IgD-negative memory B cell (primary cell): ENCODE measurements around the gene DNAH1. TPM values are rescaled to one million over a fixed set of nuclear protein-coding genes. Genes with fewer than 3 reads are reported as not detected.
A peak's percentile ranks its signal among the peaks of the same experiment; 100 is the strongest.

Experiments
- H3K27ac Mint-ChIP-seq, 3 donors: one replicate each; pipeline ENCODE4 v1.8.0; 2020 to 2022; ENCODE audit warnings: mild to moderate bottlenecking in 3 of 3, mixed read lengths in 3 of 3, moderate library complexity in 1 of 3
- H3K27me3 Mint-ChIP-seq: one replicate; pipeline ENCODE4 v1.8.0; 2021; ENCODE audit warnings: mixed read lengths
- H3K36me3 Mint-ChIP-seq: one replicate; pipeline ENCODE4 v1.8.0; 2020; ENCODE audit warnings: mild to moderate bottlenecking, mixed read lengths
- H3K4me1 Mint-ChIP-seq, 3 donors: one replicate each; pipeline ENCODE4 v1.8.0; 2020 to 2022; ENCODE audit warnings: mixed read lengths in 3 of 3, mild to moderate bottlenecking in 1 of 3
- H3K4me3 Mint-ChIP-seq, 4 donors: one replicate each; pipeline ENCODE4 v1.8.0; 2020 to 2022; ENCODE audit warnings: mild to moderate bottlenecking in 4 of 4, mixed read lengths in 4 of 4, moderate library complexity in 3 of 4
- H3K9me3 Mint-ChIP-seq, 3 donors: one replicate each; pipeline ENCODE4 v1.8.0; 2020 to 2021; ENCODE audit warnings: mixed read lengths in 3 of 3, mild to moderate bottlenecking in 1 of 3
- polyA plus RNA-seq: library from polyadenylated mRNA; unstranded; fragments of 300-500 nt; fragmentation: Illumina TruSeq; gene quantifications from one replicate; pipeline ENCODE4 v1.2.3, GENCODE V29; 2021

DNAH1 gene
- polyA plus RNA-seq, 1 donor from 2014 or later = 1.1 TPM

DNA sequence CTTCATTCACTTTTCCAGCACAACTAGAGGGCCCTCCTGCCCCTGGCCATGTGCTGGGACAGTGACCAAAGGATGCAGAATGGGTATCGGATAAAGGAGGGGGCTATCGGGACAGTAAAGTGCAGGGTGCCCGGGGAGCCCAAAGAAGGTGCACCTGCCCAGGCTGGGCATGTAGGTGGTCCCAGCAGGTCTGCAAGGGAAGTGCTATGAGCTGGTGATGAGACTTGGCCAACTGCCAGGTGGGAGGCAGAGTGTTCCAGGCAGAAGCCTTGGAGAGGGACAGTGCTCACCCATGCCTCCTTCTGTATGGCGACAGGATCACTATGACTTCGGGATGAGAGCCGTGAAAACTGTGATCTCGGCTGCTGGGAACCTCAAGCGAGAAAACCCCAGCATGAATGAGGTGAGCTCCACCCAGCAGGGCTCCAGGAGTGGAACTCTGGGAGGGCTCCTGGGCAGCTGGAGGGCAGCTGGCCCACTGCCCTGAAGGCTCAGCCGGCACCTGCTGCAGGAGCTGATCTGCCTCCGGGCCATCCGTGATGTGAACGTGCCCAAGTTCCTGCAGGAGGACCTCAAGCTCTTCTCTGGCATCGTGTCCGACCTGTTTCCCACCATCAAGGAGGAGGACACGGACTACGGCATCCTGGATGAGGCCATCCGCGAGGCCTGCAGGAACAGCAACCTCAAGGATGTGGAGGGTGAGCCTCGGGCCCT lies 48.4 kb downstream of the DNAH1 start:
- Mint-ChIP-seq H3K36me3 (peaks cover 9% of the 10 kb centered on the region), H3K9me3 (no peaks in the 10 kb centered on the region), H3K4me3 (no peak overlapping the region), H3K27ac (peak overlapping the region in 2 of 3 donors; percentile 62 to 81), H3K27me3 (no peaks in the 10 kb centered on the region), H3K4me1 (no peaks in the 10 kb centered on the region)

- Mint-ChIP-seq H3K27ac (no peak overlapping the region), H3K4me1 (no peaks in the 10 kb centered on the region), H3K27me3 (no peaks in the 10 kb centered on the region), H3K9me3 (no peaks in the 10 kb centered on the region), H3K36me3 (peaks cover 7% of the 10 kb centered on the region), H3K4me3 (no peak overlapping the region)
These were observed 50.4 kb downstream of the DNAH1 start for GRCh38 chr3:52366527-52366926.

DNA sequence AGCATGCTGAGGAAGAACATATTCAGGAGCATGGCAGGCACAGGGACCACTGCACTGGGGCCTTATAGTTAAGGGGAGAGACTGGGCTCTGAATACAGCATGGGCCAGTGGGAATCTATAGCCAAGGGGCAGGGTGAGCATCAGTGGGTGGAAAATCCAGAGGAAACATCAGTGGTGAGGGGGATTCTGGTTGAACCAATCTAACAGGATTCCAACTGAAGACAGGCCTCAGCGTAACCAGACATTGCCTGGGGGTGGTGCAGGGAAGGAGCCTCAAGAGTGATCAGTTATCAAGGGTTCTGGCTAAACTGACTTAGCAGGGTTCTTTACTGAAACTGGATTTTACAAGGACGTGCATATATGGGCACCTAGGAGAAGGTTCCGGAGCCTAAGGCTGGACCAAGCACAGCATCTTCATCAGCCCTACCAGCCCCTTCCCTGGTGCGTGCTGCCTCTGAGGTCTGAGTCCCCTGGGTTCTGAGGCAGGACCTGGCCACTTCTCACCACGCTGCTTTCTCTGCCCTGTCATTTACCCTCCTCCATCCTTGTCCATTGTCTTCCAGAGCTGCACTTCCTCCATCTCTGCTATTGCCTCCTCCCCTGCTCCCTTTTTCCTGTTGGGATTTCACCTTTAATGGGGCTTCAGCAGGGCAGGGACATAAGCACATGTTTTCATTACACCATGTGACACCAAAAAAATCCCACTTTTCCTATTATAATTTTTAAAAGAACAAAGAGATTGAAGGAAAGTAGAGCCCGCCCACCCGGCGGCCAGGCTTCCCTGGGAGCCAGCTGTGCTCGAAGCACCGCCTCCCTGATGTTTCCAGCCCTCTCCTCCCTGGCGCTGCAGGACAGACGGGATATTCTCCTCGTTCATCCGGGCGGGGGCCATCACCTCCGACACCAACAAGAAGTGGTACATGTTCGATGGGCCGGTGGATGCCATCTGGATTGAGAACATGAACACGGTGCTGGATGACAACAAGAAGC lies 52.1 kb downstream of the DNAH1 start:
- Mint-ChIP-seq H3K27me3 (no peaks in the 10 kb centered on the region), H3K4me3 (peak overlapping the region in 1 of 4 donors; percentile 62), H3K27ac (no peak overlapping the region), H3K9me3 (no peaks in the 10 kb centered on the region), H3K36me3 (peaks cover 9% of the 10 kb centered on the region), H3K4me1 (peaks cover 3 to 9% (median 6%) of the 10 kb centered on the region in 3 donors)

- Mint-ChIP-seq H3K4me3 (no peak overlapping the region), H3K27ac (no peak overlapping the region), H3K36me3 (peaks cover 11% of the 10 kb centered on the region), H3K9me3 (no peaks in the 10 kb centered on the region), H3K27me3 (no peaks in the 10 kb centered on the region), H3K4me1 (peaks cover 10 to 22% (median 12%) of the 10 kb centered on the region in 3 donors)
These were observed 54.4 kb downstream of the DNAH1 start for GRCh38 chr3:52370531-52370930.

- Mint-ChIP-seq H3K27me3 (no peaks in the 10 kb centered on the region), H3K36me3 (peaks cover 11% of the 10 kb centered on the region), H3K27ac (peak overlapping the region in 2 of 3 donors; percentile 52 to 70), H3K4me1 (peaks cover 10 to 22% (median 12%) of the 10 kb centered on the region in 3 donors), H3K9me3 (no peaks in the 10 kb centered on the region), H3K4me3 (peak overlapping the region; percentile 20 to 81 (median 64))
These were observed 56.8 kb downstream of the DNAH1 start for GRCh38 chr3:52372822-52373504.

DNA sequence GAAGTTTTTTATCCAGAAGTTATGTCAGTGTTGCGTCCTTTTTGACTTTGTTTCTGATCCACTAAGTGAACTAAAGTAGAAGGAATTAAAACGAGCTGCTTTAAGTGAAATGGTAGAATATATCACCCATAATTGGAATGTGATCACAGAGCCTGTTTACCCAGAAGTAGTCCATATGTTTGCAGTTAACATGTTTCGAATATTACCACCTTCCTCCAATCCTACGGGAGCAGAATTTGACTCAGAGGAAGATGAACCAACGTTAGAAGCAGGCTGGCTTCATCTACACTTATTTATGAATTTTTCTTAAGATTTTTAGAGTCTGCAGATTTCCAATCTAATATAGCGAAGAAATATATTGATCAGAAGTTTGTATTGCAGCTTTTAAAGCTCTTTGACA lies 57.6 kb downstream of the DNAH1 start:
- Mint-ChIP-seq H3K27me3 (no peaks in the 10 kb centered on the region), H3K27ac (peak overlapping the region in 2 of 3 donors; percentile 52 to 70), H3K4me1 (peaks cover 10 to 22% (median 12%) of the 10 kb centered on the region in 3 donors), H3K36me3 (peaks cover 11% of the 10 kb centered on the region), H3K9me3 (no peaks in the 10 kb centered on the region), H3K4me3 (peak overlapping the region in 3 of 4 donors; percentile 20 to 81 (median 61))

- peaks cover 10 to 22% (median 12%) of the 10 kb centered on the region in 3 donors for H3K4me1 Mint-ChIP-seq
- H3K36me3 Mint-ChIP-seq = peaks cover 11% of the 10 kb centered on the region
- H3K27ac Mint-ChIP-seq = no peak overlapping the region
- no peaks in the 10 kb centered on the region for H3K27me3 Mint-ChIP-seq
- H3K9me3 Mint-ChIP-seq = no peaks in the 10 kb centered on the region
- H3K4me3 Mint-ChIP-seq = peak overlapping the region in 1 of 4 donors; percentile 13
These were observed 58.1 kb downstream of the DNAH1 start for GRCh38 chr3:52374173-52374572.

- peaks cover 5% of the 10 kb centered on the region for H3K36me3 Mint-ChIP-seq
- no peak overlapping the region for H3K4me3 Mint-ChIP-seq
- H3K9me3 Mint-ChIP-seq = no peaks in the 10 kb centered on the region
- no peaks in the 10 kb centered on the region for H3K27me3 Mint-ChIP-seq
- peaks cover 0 to 1% (median under 1%) of the 10 kb centered on the region in 3 donors for H3K4me1 Mint-ChIP-seq
- H3K27ac Mint-ChIP-seq = peak overlapping the region in 1 of 3 donors; percentile 86
These were observed 63.5 kb downstream of the DNAH1 start for GRCh38 chr3:52379610-52380009.

- Mint-ChIP-seq H3K4me3 (no peak overlapping the region), H3K36me3 (peaks cover 5% of the 10 kb centered on the region), H3K27me3 (no peaks in the 10 kb centered on the region), H3K4me1 (peaks cover 0 to 1% (median under 1%) of the 10 kb centered on the region in 3 donors), H3K27ac (peak overlapping the region in 1 of 3 donors; percentile 86), H3K9me3 (no peaks in the 10 kb centered on the region)
These were observed 63.9 kb downstream of the DNAH1 start for GRCh38 chr3:52380023-52380422.

DNA sequence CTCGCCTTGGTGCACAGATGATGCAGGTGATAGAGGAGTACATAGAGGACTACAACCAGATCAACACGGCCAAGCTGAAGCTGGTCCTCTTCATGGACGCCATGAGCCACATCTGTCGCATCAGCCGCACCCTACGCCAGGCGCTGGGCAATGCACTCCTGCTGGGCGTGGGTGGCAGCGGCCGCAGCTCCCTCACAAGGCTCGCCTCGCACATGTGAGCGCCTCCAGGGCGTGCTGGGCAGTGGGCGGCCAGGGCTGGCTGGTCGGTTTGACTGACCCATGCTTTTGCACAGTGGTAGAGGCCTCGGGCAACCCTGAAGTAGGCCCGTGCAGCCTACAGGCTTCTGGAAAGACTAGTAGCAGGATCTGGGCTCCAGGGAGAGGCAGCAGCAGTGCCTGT lies 65.5 kb downstream of the DNAH1 start:
- no peak overlapping the region for H3K4me3 Mint-ChIP-seq
- peaks cover 0 to 2% (median 1%) of the 10 kb centered on the region in 3 donors for H3K4me1 Mint-ChIP-seq
- H3K27me3 Mint-ChIP-seq = no peaks in the 10 kb centered on the region
- peaks cover 2% of the 10 kb centered on the region for H3K36me3 Mint-ChIP-seq
- H3K9me3 Mint-ChIP-seq = no peaks in the 10 kb centered on the region
- no peak overlapping the region for H3K27ac Mint-ChIP-seq

DNA sequence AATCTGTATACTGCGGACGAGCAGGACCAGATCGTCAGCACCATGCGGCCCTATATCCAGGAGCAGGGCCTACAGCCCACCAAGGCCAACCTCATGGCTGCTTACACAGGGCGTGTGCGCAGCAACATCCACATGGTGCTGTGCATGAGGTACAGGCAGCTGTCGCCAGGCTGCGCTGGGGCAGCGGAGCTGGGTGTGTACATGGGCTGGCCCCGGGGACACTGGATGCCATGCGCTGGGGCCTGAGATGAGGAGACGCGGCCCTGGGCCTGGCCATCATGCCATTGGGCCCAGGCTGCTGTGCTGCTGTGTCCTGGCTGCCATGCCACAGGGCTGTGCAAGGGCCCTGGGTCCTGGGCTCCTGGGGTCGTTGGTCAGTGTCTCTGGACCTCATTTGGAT lies 67.3 kb downstream of the DNAH1 start:
- no peak overlapping the region for H3K27ac Mint-ChIP-seq
- no peaks in the 10 kb centered on the region for H3K9me3 Mint-ChIP-seq
- H3K4me1 Mint-ChIP-seq = peaks cover 0 to 2% (median 1%) of the 10 kb centered on the region in 3 donors
- no peak overlapping the region for H3K4me3 Mint-ChIP-seq
- H3K27me3 Mint-ChIP-seq = no peaks in the 10 kb centered on the region
- no peaks in the 10 kb centered on the region for H3K36me3 Mint-ChIP-seq

GRCh38 chr3:52384019-52384761 lies 68.1 kb downstream of the DNAH1 start:
- Mint-ChIP-seq H3K4me1 (peaks cover 0 to 2% (median 1%) of the 10 kb centered on the region in 3 donors), H3K4me3 (no peak overlapping the region), H3K36me3 (no peaks in the 10 kb centered on the region), H3K27me3 (no peaks in the 10 kb centered on the region), H3K27ac (no peak overlapping the region), H3K9me3 (no peaks in the 10 kb centered on the region)

GRCh38 chr3:52385157-52385556 lies 69.0 kb downstream of the DNAH1 start:
- H3K27me3 Mint-ChIP-seq = no peaks in the 10 kb centered on the region
- H3K4me3 Mint-ChIP-seq = no peak overlapping the region
- H3K9me3 Mint-ChIP-seq = no peaks in the 10 kb centered on the region
- H3K36me3 Mint-ChIP-seq = peaks cover 1% of the 10 kb centered on the region
- H3K4me1 Mint-ChIP-seq = peaks cover 0 to 2% (median 1%) of the 10 kb centered on the region in 3 donors
- no peak overlapping the region for H3K27ac Mint-ChIP-seq

DNA sequence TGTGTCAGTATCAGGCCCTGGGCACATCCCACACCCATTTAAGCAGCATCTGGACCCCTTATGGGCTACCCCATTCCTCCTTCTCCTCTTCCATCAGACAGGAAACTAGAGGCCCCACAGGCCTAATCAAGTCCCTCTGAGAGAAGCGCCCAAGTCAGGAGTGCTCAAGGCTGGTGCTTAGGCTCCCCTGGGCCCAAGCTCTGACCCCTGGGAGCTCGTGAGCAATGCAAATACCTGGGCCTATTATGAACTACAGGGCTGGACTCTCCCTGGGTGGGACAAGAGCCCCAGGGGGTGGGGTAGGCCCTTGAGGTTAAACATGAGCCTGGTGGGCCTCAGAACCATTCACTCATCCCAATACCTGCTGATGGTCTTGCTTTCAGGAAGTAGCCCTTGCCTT lies 71.4 kb downstream of the DNAH1 start:
- Mint-ChIP-seq H3K4me1 (peaks cover 0 to 2% (median 0%) of the 10 kb centered on the region in 3 donors), H3K36me3 (peaks cover 10% of the 10 kb centered on the region), H3K27ac (no peak overlapping the region), H3K27me3 (no peaks in the 10 kb centered on the region), H3K4me3 (no peak overlapping the region), H3K9me3 (no peaks in the 10 kb centered on the region)
